NCI-H146 treated with DMSO at 0.1 percent for 48 hours (cell line): ENCODE results near the gene MAN1A1.

Experiments
- DNase-seq: peaks from one replicate; lab custom pipeline; 2025; ENCODE audit not compliant: unreplicated experiment; lab: John Stamatoyannopoulos, UW

Gene MAN1A1

DNA sequence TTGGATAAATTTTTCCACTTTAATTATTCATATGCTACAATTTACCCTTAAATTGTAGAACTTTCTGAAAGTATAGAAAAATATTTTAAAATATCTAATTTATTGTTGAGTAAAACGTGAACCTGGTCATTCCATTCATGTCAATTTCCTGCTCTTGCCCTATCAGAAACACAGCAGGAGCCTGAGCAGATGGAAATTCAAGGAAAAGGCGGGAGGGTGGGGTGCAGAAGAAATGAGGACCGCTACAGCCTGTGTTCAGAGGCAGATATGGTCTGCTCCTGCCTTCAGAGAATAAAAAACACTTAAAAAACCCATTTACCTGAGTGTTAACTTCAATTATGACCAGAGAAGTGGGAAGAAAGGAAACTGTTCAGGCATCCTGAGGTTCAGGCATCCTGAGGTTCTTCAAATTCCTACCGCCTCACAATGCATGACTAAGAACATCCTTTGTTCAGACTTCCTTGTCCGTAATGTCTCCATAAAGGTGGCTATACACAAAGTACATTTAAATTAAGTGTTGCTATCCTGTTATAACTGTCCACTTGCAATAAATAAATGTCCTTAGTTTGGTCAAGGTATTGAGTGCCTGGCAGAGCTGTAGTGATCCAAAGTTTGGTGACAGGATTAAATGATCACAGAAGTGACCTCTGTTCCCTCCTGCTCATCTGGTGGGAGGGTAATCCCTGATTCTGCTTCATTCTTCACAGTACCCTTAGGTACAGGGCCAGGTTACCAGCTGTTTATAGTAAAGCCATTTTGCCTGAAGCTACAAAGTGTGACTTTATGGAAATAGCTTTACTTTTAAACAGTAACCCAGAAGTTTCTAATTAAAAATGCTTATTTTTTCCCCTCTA is 109.1 kb downstream of the MAN1A1 start:
- DNase-seq = no peak

- no peak for DNase-seq
Observed at GRCh38 chr6:119237177-119237715, 112.3 kb downstream of the MAN1A1 start.

GRCh38 chr6:119234941-119235340 is 114.6 kb downstream of the MAN1A1 start:
- DNase-seq = no peak

DNA sequence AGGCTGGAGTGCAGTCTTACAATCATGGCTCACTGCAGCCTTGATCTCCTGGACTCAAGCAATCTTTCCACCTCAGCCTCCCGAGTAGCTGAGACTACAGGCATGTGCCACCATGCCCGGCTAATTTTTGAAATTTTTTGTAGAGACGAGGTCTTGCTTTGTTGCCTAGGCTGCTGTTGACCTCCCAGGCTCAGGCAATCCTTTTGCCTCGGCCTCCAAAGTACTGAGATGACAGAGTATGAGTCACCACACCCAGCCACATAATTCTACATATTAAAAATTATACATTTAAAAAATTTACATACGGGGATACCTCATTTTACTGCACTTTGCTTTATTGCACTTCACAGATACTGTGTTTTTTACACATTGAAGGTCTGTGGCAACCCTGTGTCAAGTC is 115.1 kb downstream of the MAN1A1 start:
- DNase-seq = no peak

DNA sequence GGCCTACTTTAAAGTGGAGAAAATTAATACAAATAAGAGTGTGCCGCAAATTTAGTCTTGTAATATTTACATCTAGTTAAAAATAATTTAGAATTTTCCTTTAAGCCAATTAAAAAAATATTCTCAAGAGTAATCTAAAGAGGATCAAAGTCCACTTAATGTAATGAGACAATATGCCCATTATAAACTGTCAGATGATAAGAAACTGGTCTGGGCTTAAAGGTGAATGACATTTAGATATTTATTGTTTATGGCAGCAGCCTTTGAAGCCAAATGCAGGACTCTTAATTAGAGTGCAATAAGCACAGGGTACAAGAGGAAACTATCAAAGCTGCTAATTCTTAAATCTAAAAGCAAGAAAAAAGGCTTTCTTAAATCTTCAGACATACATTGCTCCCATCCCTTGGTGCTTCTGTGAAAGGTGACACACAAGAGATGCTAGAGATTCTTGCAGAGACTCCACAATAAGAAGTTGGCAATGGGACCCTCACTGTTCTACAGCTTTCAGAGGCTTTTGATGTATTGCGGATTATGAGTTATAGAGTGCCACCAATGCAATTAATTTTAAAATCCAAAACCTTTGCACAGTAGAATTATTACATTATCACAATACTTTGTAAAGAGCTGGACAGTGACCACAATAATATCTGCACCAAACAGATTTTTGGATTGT is 116.1 kb downstream of the MAN1A1 start:
- DNase-seq = no peak

GRCh38 chr6:119231394-119231793 is 118.2 kb downstream of the MAN1A1 start:
- DNase-seq = no peak

DNA sequence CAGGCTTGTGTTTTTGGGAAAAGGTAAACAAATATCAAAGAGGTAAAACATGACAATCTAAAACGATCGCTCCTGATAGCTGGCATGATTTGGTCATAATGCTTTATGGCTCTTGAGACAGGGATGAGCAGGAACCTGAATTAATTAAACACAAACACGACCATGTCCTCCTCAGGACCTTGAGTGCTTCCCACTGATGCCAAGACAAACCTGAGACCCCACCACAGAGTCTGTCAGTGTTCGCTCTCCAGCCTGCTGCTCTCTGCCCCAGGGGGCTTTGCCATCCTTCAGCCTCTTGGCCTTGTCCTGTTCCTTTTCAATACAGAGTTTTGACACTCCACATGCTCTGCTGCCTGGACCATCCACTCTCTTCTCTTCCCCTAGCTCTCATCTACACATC is 119.4 kb downstream of the MAN1A1 start:
- no peak for DNase-seq

GRCh38 chr6:119227377-119227776 is 122.2 kb downstream of the MAN1A1 start:
- no peak for DNase-seq

DNA sequence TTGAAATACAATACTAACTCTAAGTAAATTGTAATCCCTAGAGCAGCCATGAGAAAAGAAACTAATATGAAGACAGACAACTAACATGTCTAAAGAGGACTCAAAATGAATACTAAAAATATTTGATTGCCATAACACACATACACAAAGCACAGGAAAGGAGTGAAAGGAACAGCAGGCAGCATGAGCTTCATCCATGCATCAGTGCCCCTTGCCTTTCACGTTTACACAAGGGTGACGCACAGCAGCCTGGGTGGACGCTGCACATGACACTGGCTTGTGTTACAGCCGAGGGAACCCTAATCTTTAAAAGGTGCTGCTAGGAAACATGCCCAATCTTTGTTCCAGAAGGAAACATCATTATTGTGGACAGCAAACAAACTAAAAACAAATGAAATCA is 123.5 kb downstream of the MAN1A1 start:
- DNase-seq = no peak

- DNase-seq = no peak
Observed at GRCh38 chr6:119224095-119224701, 125.4 kb downstream of the MAN1A1 start.

GRCh38 chr6:119220452-119220851 is 129.1 kb downstream of the MAN1A1 start:
- no peak for DNase-seq

- no peak for DNase-seq
Observed at GRCh38 chr6:119218548-119218947, 131.0 kb downstream of the MAN1A1 start.

GRCh38 chr6:119215885-119216590 is 133.5 kb downstream of the MAN1A1 start:
- no peak for DNase-seq

- no peak for DNase-seq
Observed at GRCh38 chr6:119215309-119215708, 134.3 kb downstream of the MAN1A1 start.

GRCh38 chr6:119210596-119210995 is 139.0 kb downstream of the MAN1A1 start:
- DNase-seq = no peak

GRCh38 chr6:119209452-119210205 is 139.9 kb downstream of the MAN1A1 start:
- no peak for DNase-seq

DNA sequence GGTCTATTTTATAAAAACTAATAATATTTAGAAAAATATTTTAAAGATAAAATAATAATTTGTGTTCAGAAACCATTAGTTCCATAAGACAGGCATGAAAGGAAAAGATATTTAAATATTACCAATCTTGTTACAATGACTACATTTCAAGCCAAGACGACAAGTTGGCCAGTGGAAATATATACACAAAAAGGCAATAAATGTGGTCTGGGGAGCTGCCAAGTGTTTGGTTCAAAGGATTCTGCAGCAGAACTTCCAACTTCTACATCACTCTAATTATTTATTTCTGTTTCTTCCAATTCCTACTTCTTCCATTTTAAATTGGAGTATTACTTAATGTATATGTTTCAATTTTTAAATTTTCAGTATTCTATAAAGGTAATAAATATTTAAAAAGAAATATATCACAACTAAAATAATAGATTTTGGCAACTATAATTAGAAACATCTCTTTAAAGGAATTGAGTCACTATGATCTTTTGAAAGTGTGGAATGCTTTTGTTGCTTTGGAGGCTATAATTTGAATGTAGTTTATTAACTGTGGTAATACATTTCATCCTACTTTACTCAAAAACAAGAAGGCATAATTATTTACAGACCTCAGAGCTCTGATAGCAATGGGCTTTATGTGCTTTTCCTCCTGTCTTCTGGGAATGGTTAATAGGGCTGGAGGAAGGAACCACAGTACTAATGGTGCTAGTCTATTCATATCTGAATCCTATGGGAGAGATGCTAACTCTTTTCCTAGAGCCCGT is 141.4 kb downstream of the MAN1A1 start:
- DNase-seq = no peak

DNA sequence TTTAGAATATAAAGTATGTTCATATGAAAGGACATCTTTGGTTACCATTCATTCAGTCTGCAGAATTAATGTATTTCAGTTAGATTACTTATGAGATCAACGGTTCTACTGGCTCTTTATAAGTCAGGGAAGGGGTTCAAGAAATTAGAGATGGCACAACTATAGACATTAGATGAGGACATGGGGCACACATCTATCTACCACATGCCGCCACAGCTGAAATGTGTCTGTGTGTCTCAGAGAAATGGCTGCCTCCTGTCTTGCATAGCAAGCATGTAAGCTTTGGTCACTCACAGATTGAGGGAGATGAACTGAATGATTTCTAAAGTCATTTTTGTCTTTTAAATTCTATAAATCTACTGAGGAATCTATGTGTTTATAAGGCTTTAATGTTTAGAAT is 142.2 kb downstream of the MAN1A1 start:
- no peak for DNase-seq

- DNase-seq = no peak
Observed at GRCh38 chr6:119205911-119206618, 143.5 kb downstream of the MAN1A1 start.
